Measurements from ENCODE around the gene PDE8A. TPM values are rescaled to one million over a fixed set of nuclear protein-coding genes. Genes with fewer than 3 reads are reported as not detected.

PDE8A gene
- total and polyA plus RNA-seq, 2 experiments from 2014 or later, result 15.3 to 26.0 TPM

- Histone ChIP-seq H3K9me3 (ENCODE audit: low read depth) (no peaks in the 10 kb centered on the region), H3K4me2 (no peak overlapping the region), H3K36me3 (replicated peaks; ENCODE audit: insufficient read depth, low read depth) (no peaks in the 10 kb centered on the region), H4K20me1 (ENCODE audit: insufficient read depth, poor library complexity, severe bottlenecking) (no peaks in the 10 kb centered on the region), H3K27me3 (no peaks in the 10 kb centered on the region), H3K9me2 (replicated peaks; ENCODE audit: insufficient read depth) (no peaks in the 10 kb centered on the region), H2AFZ (no peak overlapping the region), H3K4me1 (ENCODE audit: insufficient read depth) (no peaks in the 10 kb centered on the region), H3K79me2 (no peaks in the 10 kb centered on the region), H3K27ac (no peak overlapping the region), H3K4me3 (no peak overlapping the region)
- TF ChIP-seq CTCF (IDR thresholded peaks at IDR 0.05; ENCODE audit: poor library complexity), result no peak
- no peak for TF ChIP-seq EZH2 (IDR thresholded peaks at IDR 0.05; ENCODE audit: borderline replicate concordance)
- TF ChIP-seq EZH2phosphoT487 (IDR thresholded peaks at IDR 0.05; ENCODE audit: low read depth, severe bottlenecking, unreplicated experiment), result no peak
- no peak for DNase-seq (ENCODE audit: low spot score)
- 100% methylated on average over 1 of the region's 1 CpG for whole genome bisulfite sequencing (ENCODE audit: low lambda C conversion rate, missing lambda C conversion rate)
Observed at GRCh38 chr15:85116066-85116465, 134.4 kb downstream of the PDE8A start.

DNA sequence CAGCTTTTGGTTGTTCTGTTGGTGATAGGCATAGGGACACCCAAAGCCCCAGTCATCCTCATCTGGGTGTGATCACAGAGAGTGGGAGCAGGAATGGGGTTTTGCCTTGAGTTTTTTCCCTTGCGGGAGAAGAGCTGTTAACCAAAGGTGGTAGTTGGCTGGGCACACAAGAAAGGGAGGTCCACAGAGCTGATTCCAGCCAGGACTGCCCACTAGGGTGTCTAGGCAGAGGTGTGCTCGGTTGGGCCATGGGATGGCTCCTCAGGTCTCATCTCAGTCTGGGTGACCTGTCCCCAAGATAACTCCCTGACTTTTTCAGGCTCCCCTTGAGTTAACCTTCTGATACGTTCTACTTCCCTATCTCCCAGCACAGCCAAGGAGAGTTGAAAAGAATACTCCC, 134.8 kb downstream of the PDE8A start:
- Histone ChIP-seq H3K36me3 (replicated peaks; ENCODE audit: insufficient read depth, low read depth) (no peaks in the 10 kb centered on the region), H3K9me2 (replicated peaks; ENCODE audit: insufficient read depth) (no peaks in the 10 kb centered on the region), H4K20me1 (ENCODE audit: insufficient read depth, poor library complexity, severe bottlenecking) (no peaks in the 10 kb centered on the region), H3K9me3 (ENCODE audit: low read depth) (no peaks in the 10 kb centered on the region), H3K4me2 (no peak overlapping the region), H3K4me3 (no peak overlapping the region), H3K27me3 (no peaks in the 10 kb centered on the region), H2AFZ (no peak overlapping the region), H3K79me2 (no peaks in the 10 kb centered on the region), H3K4me1 (ENCODE audit: insufficient read depth) (no peaks in the 10 kb centered on the region), H3K27ac (no peak overlapping the region)
- 95% methylated on average over 3 of the region's 3 CpGs for WGBS (ENCODE audit: low lambda C conversion rate, missing lambda C conversion rate)
- TF ChIP-seq EZH2phosphoT487 (IDR thresholded peaks at IDR 0.05; ENCODE audit: low read depth, severe bottlenecking, unreplicated experiment), result no peak
- TF ChIP-seq EZH2 (IDR thresholded peaks at IDR 0.05; ENCODE audit: borderline replicate concordance), result no peak
- no peak for TF ChIP-seq CTCF (IDR thresholded peaks at IDR 0.05; ENCODE audit: poor library complexity)
- DNase-seq (ENCODE audit: low spot score), result no peak

GRCh38 chr15:85116925-85117646, 135.4 kb downstream of the PDE8A start:
- Histone ChIP-seq H4K20me1 (ENCODE audit: insufficient read depth, poor library complexity, severe bottlenecking) (no peaks in the 10 kb centered on the region), H3K79me2 (no peaks in the 10 kb centered on the region), H3K4me3 (no peak overlapping the region), H3K27ac (no peak overlapping the region), H3K4me2 (no peak overlapping the region), H3K36me3 (replicated peaks; ENCODE audit: insufficient read depth, low read depth) (no peaks in the 10 kb centered on the region), H3K4me1 (ENCODE audit: insufficient read depth) (no peaks in the 10 kb centered on the region), H3K27me3 (no peaks in the 10 kb centered on the region), H2AFZ (no peak overlapping the region), H3K9me2 (replicated peaks; ENCODE audit: insufficient read depth) (no peaks in the 10 kb centered on the region), H3K9me3 (ENCODE audit: low read depth) (no peaks in the 10 kb centered on the region)
- DNase-seq (ENCODE audit: low spot score), result no peak
- TF ChIP-seq CTCF (IDR thresholded peaks at IDR 0.05; ENCODE audit: poor library complexity) (no peak), EZH2phosphoT487 (IDR thresholded peaks at IDR 0.05; ENCODE audit: low read depth, severe bottlenecking, unreplicated experiment) (no peak), EZH2 (IDR thresholded peaks at IDR 0.05; ENCODE audit: borderline replicate concordance) (no peak)
- WGBS (ENCODE audit: low lambda C conversion rate, missing lambda C conversion rate), result 91% methylated on average over 5 of the region's 5 CpGs
